ENCODE data around the gene BRIP1. TPM values are rescaled to one million over a fixed set of nuclear protein-coding genes. Genes with fewer than 3 reads are reported as not detected.

BRIP1 gene
- total and polyA plus RNA-seq, 8 donors = 3.4 to 18.1 (median 12.1) TPM

GRCh38 chr17:61846088-61846487 lies 17.2 kb downstream of the BRIP1 start:
- Histone ChIP-seq H3K4me1 (no peaks in the 10 kb centered on the region), H3K9me3 (no peaks in the 10 kb centered on the region), H3K4me3 (no peak overlapping the region), H3K27ac (no peak overlapping the region), H3K36me3 (no peaks in the 10 kb centered on the region), H3K27me3 (no peaks in the 10 kb centered on the region)
- ATAC-seq (no peak), DNase-seq (no peak)
- intact Hi-C loops (cut with DNase I) = no loop called here
- no peak for TF ChIP-seq CTCF (IDR thresholded peaks at IDR 0.05)

GRCh38 chr17:61843435-61843834 lies 19.9 kb downstream of the BRIP1 start:
- DNase-seq = no peak
- no peak for TF ChIP-seq CTCF (IDR thresholded peaks at IDR 0.05)
- Histone ChIP-seq H3K27ac (no peak overlapping the region), H3K4me3 (no peak overlapping the region), H3K27me3 (no peaks in the 10 kb centered on the region), H3K36me3 (no peaks in the 10 kb centered on the region), H3K9me3 (no peaks in the 10 kb centered on the region), H3K4me1 (no peaks in the 10 kb centered on the region)
- intact Hi-C loops (cut with DNase I) = no loop called here
- no peak for ATAC-seq

GRCh38 chr17:61842899-61843298 lies 20.4 kb downstream of the BRIP1 start:
- H3K4me1 ChIP-seq = no peaks in the 10 kb centered on the region
- H3K27ac ChIP-seq = no peak overlapping the region
- no peaks in the 10 kb centered on the region for H3K36me3 ChIP-seq
- no peak for TF ChIP-seq CTCF (IDR thresholded peaks at IDR 0.05)
- intact Hi-C loops (cut with DNase I) = no loop called here
- H3K27me3 ChIP-seq = no peaks in the 10 kb centered on the region
- no peaks in the 10 kb centered on the region for H3K9me3 ChIP-seq
- no peak for DNase-seq
- no peak for ATAC-seq
- no peak overlapping the region for H3K4me3 ChIP-seq

GRCh38 chr17:61839300-61839786 lies 24.0 kb downstream of the BRIP1 start:
- TF ChIP-seq CTCF (IDR thresholded peaks at IDR 0.05) = no peak
- intact Hi-C loops (cut with DNase I) = loop anchor here in 1 of 2 donors (5.0 to 10.0 kb wide), 2 partner anchors 207 to 425 kb away; no protein-coding TSS in a partner anchor
- DNase-seq = no peak
- H3K36me3 ChIP-seq = no peaks in the 10 kb centered on the region
- H3K4me3 ChIP-seq = no peak overlapping the region
- H3K27ac ChIP-seq = no peak overlapping the region
- H3K9me3 ChIP-seq = no peaks in the 10 kb centered on the region
- H3K4me1 ChIP-seq = no peaks in the 10 kb centered on the region
- ATAC-seq = no peak
- no peaks in the 10 kb centered on the region for H3K27me3 ChIP-seq

GRCh38 chr17:61837175-61838051 lies 25.9 kb downstream of the BRIP1 start:
- ATAC-seq (peak; percentile 93), DNase-seq (peak in 3 of 4 donors; percentile 52 to 86 (median 69))
- intact Hi-C loops (cut with DNase I) = loop anchor here in 1 of 2 donors (5.0 to 10.0 kb wide), 2 partner anchors 205 to 423 kb away; no protein-coding TSS in a partner anchor
- no peaks in the 10 kb centered on the region for H3K4me1 ChIP-seq
- H3K4me3 ChIP-seq = no peak overlapping the region
- no peaks in the 10 kb centered on the region for H3K27me3 ChIP-seq
- H3K27ac ChIP-seq = no peak overlapping the region
- H3K36me3 ChIP-seq = no peaks in the 10 kb centered on the region
- no peaks in the 10 kb centered on the region for H3K9me3 ChIP-seq
- peak; percentile 73 to 76 for TF ChIP-seq CTCF (IDR thresholded peaks at IDR 0.05)

Data from left lung (tissue), 10 donors.